ENCODE measurements around the gene PAN3.
A peak's percentile ranks its signal among the peaks of the same experiment; 100 is the strongest.
"Not testable (repeated sequence)": the region's sequence is repeated elsewhere in the genome, so short reads cannot be mapped to it uniquely, and the experiment has no call there.

Gene PAN3

DNA sequence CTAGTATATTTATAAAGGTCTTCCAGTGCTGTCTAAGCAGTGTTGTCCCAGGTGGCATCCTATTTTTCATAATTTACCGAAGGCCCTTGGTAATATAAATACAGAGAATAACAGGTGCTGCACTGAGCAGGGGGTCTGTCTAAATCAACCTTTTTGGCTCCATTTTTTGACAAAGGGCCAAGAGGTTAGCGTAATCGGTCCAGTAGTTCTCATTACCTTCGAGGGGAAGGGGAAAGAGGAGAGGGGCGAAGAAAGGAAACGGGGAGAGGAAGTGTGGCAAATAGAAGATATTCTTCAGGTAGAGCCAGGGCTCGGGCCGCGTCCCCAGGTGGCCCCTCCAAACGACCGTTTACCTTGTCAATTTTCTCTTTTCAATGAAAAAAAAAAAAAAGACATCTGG, 749 bp upstream of the PAN3 start:
- no peak for DNase-seq (ENCODE audit: low read depth, low spot score)

DNA sequence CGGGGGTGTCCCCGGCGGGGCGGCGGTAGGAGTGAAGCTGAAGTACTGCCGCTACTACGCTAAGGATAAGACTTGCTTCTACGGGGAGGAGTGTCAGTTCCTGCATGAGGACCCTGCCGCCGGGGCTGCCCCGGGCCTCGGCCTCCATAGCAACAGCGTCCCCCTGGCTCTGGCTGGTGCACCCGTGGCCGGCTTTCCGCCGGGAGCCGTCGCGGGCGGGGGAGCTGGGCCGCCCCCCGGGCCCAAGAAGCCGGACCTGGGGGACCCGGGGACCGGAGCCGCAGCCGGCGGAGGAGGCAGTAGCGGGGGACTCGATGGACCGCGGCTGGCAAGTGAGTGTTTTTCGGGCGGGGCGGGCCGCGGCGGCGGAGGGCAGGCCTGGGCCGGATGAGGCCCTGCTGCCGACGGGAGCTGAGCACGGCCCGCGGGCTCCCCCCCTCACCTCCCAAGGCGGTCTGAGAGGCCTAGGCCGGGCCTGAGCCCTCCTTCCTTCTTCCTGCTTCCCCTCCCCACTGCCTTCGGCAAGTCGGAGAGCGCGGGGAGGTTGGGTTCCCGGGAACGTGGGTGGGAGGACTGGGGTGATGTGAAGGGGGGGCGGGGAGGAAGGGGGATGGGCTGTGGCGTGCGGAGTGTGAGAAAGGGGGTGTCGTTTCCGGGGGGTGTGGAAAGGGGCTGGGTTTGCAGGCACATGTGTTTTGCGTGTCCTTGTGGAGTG, 568 bp downstream of the PAN3 start:
- peak; percentile 91 for DNase-seq (ENCODE audit: low read depth, low spot score)

DNA sequence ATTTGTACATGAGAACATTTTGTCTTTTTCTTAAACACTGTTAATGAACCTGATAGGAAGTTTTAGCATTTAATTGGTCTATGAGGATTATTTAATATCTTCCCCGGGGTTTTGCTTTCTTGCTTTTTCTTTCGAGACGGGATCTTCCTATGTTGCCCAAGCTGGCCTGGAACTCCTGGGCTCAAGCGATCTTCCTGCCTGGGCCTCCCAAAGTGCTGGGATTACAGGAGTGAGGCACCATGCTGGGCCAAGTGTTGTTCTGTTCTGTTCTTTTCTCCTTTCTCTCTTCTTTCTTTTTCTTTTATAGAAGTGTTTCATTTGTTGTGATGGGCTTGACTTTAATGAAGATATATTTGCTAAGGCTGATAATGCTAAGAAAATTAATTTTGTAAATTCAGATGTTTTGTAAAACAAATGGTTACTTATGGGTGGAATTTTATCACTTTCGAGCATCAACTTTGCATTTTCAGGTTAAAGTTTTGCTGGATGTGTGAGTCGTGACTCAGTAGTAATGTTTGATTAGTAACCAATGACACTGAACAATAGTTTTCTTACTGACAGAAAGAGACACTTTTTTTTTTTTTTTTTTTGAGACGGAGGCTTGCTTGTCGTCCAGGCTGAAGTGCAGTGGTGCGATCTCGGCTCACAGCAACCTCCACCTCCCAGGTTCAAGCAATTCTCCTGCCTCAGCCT, 2.2 kb downstream of the PAN3 start:
- no peak for DNase-seq (ENCODE audit: low read depth, low spot score)

DNA sequence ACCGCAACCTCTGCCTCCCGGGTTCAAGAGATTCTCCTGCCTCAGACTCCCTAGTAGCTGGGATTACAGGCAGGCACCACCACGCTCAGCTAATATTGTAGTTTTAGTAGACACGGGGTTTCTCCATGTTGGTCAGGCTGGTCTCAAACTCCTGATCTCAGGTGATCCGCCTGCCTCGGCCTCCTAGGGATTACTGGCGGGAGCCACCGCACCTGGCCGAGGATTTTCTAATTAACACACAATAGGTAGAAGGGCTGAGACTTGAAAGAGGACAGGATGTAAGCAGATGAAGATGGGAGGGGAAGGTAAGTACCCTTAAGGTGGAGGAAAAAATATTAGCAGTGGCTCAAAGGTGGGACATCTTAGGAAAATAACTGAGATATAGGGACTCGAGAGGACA, 3.2 kb downstream of the PAN3 start:
- not testable (repeated sequence) for DNase-seq (ENCODE audit: low read depth, low spot score)

DNA sequence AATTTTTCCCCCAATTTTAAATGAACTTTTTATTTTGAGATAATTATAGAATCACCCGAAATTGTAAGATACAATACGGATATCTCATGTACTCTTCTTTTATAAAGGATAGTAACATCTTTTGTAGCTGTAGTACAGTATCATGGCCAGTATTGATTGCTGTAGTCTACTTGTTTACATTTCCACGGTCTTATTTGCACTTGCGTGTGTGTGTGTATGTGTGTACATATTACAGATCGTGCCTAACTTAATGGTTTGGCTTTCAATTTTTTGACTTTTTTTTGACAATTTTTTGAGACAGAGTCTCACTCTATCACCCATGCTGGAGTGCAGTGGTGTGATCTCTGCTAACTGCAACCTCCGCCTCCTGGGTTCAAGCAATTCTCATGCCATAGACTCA, 6.7 kb downstream of the PAN3 start:
- no peak for DNase-seq (ENCODE audit: low read depth, low spot score)

DNA sequence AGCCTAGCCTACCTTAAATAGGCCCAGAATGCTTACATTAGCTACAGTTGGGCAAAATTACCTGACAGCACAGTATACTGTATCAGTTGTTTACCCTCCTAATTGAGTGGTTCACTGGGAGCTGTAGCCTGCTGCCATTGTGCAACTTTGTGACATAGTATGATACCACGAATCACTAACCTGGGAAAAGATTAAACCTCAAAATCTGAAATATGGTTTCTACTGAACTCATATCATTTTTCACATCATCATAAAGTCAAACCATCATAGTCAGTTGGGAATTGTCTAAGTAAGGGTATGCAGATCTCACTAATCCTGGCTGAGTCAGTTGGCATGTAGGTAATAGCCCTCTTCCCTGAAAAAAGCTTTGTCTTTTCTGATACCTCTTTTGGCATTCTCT, 9.2 kb downstream of the PAN3 start:
- no peak for DNase-seq (ENCODE audit: low read depth, low spot score)

DNA sequence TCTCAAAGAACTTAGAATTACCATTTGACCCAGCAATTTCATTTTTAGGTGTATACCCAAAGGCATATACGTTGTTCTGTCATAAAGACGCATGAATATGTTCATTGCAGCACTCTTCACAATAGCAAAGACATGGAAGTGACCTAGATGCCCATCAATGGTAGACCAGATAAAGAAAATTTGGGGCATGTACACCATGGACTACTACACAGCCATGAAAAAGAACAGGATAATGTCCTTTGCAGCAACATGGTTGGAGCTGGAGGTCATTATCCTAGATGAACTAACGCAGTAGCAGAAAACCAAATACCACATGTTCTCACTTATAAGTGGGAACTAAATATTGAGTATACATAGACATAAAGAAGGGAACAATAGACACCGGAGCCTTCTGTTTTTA, 20.7 kb downstream of the PAN3 start:
- DNase-seq (ENCODE audit: low read depth, low spot score), result no peak

DNA sequence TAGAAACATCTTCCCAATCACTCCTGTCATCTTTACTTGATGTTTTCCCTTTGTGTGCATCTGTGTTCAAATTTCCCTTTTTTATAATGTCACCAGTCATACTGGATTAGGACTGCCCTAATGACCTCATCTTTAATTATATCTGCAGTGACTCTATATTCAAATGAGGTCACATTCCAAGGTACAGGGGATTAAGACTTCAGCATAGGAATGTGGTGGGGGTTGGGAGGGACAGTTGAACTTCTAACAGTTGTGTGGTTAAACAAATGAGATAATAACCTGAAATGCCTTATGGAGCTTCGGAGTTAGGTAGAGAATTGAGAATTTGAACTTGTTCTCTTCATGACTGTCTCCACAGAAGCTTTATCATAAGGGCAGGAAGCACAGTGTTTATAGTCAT, 23.0 kb downstream of the PAN3 start:
- peak; percentile 68 for DNase-seq (ENCODE audit: low read depth, low spot score)

DNA sequence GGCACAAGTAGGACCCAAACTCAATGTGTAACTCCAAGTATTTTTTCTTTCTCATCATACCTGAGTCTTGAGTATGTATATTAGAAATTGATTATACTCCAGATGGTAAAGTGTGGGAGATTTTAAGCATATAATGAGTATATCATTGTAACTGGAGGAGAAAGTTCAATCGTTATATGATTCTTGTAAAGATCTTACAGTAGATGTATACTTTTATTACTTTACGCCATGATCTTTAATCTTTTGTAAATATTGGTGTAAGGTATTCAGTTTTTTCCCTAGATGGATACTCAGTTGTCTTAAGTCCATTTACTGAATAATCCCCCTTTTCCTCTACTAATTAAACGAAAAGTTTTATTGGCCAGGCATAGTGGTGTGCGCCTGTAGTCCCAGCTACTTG, 25.2 kb downstream of the PAN3 start:
- no peak for DNase-seq (ENCODE audit: low read depth, low spot score)

DNA sequence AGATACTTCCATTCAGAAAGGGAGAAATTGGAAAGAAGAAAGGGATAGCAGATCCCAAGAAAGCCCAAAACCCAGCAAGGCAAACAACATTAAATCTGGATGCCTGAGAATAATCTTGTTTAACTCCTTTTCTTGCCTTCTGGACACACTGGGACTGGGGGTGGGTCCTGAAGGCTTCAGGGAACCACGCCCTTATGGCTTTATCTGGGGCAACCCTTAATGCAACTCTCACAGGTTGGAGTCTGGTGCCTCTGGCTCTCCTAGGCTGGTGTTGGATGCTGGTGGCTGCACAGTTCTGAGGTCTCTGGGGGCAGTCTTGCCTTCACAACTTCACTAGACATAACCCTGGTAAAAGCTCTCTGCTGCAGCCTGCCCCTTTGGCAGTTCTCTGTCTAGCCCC, 27.9 kb downstream of the PAN3 start:
- no peak for DNase-seq (ENCODE audit: low read depth, low spot score)

DNA sequence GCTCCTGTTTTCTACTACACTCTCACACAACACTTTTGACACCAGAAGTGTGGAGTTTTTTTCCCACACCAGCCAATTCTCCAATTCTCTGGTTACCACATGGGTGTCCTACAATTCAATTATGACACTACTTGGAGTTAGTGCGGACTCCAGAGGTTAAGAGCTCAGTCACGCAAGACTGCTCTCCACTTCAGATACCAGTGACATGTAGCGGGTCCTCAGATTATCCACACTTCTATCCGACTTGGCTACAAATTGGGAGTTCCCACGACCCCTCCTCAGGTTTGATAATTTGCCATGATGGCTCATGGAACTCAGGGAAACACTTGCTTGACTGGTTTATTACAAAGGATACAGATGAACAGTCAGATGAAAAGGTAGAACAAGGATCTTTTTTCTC, 32.9 kb downstream of the PAN3 start:
- DNase-seq (ENCODE audit: low read depth, low spot score), result no peak

DNA sequence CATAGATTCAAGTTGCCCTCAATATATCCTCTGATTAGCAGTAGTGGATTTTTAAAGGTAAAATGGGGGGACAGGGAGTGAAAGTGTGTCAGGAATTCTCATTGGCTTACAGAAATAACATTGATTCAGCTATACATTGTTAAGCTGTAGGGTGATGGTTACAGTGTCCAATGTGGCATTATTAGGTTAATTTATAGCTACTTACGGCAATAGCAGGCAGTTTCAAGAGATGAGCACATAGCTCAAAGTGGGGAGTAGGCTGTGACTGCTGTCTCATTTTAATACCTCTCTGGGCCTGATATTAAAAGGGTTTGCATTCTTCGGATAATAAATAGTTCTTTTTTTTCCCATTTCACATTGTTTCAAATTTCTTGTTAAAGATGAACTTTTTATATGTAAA, 34.6 kb downstream of the PAN3 start:
- no peak for DNase-seq (ENCODE audit: low read depth, low spot score)

DNA sequence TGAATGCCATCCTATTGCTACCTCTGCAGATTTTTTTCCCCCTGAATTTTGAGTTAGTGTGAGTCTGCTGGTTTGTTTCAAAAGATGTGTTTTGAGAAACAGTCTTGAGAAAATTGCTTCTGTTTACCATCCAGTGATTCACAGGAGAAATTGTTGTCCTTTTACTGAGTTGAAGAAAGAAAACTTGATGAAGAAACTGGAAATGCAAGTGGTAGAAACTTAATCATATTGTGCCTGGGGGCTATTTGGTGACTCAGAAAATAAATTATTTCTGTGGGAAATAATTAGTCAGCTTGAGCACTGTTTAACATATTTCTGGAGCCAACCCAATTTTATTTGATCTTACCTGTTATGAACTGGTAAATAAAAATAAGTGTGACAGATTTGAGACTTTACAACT, 35.4 kb downstream of the PAN3 start:
- no peak for DNase-seq (ENCODE audit: low read depth, low spot score)

DNA sequence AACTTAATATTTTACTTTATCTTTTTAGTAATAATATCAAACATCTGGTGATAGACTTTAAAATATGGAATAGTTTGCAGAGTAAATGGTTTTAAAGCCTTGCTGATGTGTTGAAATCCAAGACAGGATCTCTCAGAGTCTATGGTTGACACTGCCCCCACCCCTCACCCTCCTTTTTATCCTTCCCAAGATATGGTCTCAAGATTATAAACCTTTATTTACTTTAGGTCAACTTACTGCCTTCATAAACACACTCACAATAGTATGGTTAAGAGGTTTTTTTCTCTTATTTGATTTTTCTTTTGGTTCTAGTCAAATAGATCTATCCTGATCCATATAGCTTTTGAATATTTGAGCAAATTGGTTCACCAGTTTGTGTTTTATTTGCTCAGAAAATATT, 39.0 kb downstream of the PAN3 start:
- DNase-seq (ENCODE audit: low read depth, low spot score), result no peak

DNA sequence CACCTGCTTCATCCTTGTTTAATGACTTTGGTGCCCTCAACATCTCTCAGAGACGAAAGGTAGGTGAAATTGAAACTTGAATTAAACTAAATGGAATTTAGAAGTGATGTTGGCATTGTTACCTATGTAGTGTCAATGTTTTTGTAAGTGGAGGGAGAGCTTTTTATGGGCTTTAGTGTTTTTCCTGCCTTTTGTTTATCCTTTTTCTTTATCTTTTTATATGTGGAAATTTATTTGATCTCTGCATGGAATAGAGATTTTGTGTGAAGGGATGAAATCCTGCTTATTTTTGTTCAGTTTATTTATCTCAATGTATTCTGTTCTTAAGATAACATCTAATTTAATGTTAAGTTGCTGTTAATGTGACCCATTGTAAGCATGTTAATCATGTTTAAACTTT, 39.5 kb downstream of the PAN3 start:
- DNase-seq (ENCODE audit: low read depth, low spot score), result no peak

DNA sequence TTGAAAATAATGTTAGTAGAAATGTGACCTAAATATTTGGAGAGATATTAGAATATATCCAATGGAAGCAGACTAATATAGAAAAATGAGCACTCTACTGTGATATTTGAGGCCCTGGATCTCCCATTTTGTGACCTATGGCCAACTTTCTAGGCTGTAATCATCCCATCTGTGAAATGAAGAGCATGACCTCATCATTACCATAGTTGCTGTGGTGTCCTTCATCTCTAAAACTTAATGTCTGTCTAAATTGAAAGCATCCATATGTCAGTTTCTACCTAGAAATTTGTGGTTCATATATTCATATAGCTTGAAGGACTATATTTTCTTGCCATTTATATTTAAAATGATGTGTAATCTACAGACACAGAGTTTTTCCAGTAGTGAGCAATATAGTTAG, 41.6 kb downstream of the PAN3 start:
- DNase-seq (ENCODE audit: low read depth, low spot score), result no peak

DNA sequence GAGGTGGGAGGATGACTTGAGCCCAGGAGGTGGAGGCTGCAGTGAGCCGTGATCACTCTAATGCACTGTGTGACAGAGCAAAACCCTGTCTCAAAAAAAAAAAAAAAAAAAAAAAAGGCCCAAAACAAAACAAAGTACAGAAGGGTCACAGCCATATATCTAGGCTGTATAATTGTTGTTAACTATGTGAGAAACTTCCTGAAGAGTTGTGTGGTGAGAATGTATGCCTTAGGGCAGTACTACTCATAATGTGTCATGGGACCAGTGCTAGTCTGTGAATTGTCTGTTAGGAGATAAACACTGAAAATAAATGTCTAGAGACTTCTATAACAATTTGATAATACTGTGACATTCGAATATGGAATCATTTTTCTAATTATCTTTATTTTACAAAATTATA, 43.1 kb downstream of the PAN3 start:
- DNase-seq (ENCODE audit: low read depth, low spot score), result no peak

DNA sequence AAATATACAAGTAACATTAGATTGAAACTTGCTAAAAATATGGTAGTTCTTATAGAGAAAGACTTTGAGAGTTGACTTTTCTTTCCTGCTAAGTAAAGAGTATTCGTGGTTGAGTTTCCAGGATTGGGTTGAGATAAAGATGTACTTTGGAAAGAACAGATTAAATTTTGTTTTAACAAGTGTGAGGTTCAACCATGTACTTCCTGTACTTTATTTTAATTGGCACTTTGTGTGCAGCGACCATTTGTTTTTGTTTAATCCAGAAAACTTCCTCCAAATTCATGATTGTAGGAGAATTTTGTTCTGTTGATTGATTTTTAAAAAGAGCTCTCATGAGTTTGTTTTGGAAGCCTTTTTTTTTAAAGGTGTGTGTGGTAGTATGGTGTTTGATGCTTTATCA, 46.9 kb downstream of the PAN3 start:
- DNase-seq (ENCODE audit: low read depth, low spot score), result no peak

DNA sequence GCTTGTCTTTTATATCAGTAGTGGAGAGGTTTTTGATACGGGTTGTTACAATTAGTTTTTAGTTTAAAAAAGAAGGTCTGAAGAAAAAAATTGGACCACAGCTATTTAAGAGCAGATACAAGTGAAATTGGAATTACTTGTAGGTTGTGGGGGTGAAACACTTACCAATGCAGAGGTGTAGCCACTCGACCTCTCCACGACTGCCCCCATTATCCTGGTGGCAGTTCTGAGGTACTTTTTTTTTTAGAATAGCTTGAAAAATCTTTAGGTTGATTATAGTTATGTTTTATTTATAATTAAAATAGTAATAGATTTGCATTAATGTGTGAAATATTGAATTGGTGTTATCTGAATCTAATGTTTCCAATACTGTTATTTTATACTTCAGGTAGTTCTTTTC, 60.7 kb downstream of the PAN3 start:
- DNase-seq (ENCODE audit: low read depth, low spot score), result no peak

DNA sequence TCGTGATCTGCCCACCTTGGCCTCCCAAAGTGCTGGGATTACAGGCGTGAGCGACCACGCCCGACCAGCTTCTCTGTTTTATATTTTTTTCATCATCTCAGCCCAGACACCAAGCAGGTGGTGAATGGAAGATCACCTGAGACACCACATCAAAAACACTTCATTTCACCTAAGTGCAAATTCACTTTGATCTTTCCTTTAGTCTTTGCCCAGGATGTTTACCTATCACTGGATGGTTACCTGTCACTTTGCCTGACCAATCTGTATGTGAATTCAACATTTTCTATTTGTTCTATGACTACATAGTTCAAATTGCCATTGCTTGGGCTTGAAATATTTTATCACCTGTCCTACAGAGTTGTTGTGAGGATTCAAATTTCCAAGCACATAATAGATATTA, 65.7 kb downstream of the PAN3 start:
- no peak for DNase-seq (ENCODE audit: low read depth, low spot score)

DNA sequence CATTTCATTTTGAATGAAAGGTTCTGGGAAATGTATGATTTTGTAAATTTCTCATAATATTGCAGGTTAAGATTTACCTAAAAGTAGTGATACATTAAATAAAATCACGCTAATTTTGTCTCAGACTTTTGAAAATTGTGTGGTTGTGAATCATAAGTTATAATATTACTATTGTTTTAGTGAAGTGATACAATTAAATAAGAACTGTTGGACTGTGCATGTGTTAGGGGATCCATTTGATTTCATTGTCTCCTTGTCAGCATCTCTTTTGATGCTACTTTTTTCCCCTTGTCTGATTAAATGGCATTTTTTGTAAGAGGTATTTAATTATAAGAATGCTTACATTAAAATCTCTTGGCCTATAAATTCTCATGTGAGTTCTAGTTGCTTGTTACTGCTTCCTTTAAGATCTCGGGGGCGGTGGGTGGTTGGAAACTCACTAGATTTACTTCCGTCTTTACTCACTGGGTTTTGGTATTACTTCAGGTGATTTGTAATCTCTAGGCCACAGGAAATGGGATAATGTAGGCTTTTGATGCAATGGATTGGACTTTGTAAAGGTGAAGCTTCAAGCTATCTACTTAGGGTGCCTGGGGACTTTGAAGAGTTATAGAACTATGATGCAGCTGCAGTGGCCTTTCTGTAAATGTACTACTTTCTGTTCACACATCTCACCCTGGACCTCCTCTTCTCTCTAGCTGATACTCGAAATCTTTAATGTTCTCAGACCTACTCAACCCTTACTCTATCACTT, 66.5 kb downstream of the PAN3 start:
- no peak for DNase-seq (ENCODE audit: low read depth, low spot score)

DNA sequence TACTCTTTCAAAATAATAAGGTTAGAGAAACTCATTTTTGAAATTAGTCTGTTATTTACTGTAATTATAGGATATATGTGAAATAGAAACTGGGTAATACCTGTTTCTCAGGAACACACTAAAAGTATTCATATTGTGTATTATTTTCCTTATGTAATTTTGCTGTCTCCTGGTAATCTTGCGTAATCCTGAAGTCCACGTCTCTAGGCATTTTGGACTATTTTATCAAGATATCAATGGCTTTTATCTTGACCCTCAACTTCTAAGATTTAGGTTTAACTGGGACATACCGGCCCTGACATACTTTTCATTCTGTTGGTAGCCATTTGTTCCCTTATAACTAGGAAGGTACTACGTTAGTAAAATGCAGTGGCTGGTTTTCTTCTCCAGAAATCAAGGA, 80.3 kb downstream of the PAN3 start:
- no peak for DNase-seq (ENCODE audit: low read depth, low spot score)
